Vagina (tissue), 2 donors: Measurements from ENCODE around the gene ADO. TPM values are rescaled to one million over a fixed set of nuclear protein-coding genes. Genes with fewer than 3 reads are reported as not detected.

Source experiments
- DNase-seq, 2 donors: peaks; one replicate each; pipeline ENCODE4 v3.0.0-alpha.2; 2017; ENCODE audit errors: extremely low spot score in 2 of 2
- H3K27ac ChIP-seq: fragments of 200-600 bp; sonication (generic); one replicate; pipeline ENCODE4 v1.5.1; 2019
- H3K27me3 ChIP-seq: fragments of 200-600 bp; sonication (generic); one replicate; pipeline ENCODE4 v1.5.1; 2019
- H3K36me3 ChIP-seq, 2 donors: fragments of 200-600 bp; sonication (generic); one replicate each; pipeline ENCODE4 v1.5.1; 2017 to 2019
- H3K4me1 ChIP-seq: fragments of 200-600 bp; sonication (generic); one replicate; pipeline ENCODE4 v1.5.1; 2019
- H3K4me3 ChIP-seq, 2 donors: fragments of 200-600 bp; sonication (generic); 1 replicate in 1 of 2; 2 replicates in 1 of 2; pipeline ENCODE4 v1.5.1; 2016 to 2019
- H3K9me3 ChIP-seq: fragments of 200-600 bp; sonication (generic); one replicate; pipeline ENCODE4 v1.5.1; 2019
- POLR2A ChIP-seq, 2 donors: fragments of 450-650 bp; IDR thresholded peaks; one replicate each; pipeline ENCODE4 v1.6.1; 2017; ENCODE audit warnings: antibody characterized with exemption in 2 of 2, mild to moderate bottlenecking in 2 of 2, moderate library complexity in 2 of 2
- POLR2AphosphoS5 ChIP-seq, 2 donors: sonication (generic); formaldehyde crosslinking; IDR thresholded peaks; one replicate each; pipeline ENCODE4 v1.9.0; 2017; ENCODE audit warnings: antibody characterized with exemption in 2 of 2, mild to moderate bottlenecking in 2 of 2, low read depth in 1 of 2; ENCODE audit not compliant: insufficient read depth in 1 of 2
- intact Hi-C: fragments of 100-400 bp; cut with DNase I; formaldehyde crosslinking; loops from one replicate; pipeline ENCODE4 v1.15.1; 2023
- total RNA-seq: library from RNA; depleted of rRNA; stranded (reverse); fragments of >200 nt; gene quantifications from one replicate; pipeline ENCODE4 v1.2.3, GENCODE V29; 2016
- TF ChIP-seq, protein P1 (sequence below), 3 experiments: fragments of 450-650 bp in 2 of 3; fragments of 200-600 bp in 1 of 3; sonication (generic) in 1 of 3; IDR thresholded peaks; one replicate each; pipeline ENCODE4 v1.5.1; 2017 to 2019; ENCODE audit warnings: antibody characterized with exemption in 3 of 3, mild to moderate bottlenecking in 2 of 3, moderate library complexity in 2 of 3

The ADO gene
- total RNA-seq, 1 donor from 2014 or later, result 17.2 TPM

DNA sequence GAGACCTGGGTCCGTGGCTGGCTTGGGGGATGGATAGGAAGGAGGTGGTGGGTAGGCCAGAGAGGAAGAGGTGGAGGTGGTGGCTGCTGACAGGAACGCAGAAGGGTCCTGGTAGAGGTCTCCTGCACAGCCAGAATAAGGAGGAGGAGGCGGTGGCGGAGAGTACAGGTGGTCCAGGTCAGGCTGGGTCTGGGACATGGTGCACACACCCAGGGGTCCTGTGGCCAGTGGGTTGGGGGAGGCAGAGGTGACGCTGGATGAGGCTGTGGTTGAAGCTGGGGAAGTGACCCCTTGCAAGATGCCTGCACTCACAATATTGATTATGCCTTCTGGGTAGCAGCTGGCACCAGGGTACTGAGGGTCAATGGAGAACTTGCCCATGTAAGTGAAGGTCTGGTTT is 9.5 kb downstream of the ADO start:
- intact Hi-C loops, result no loop called here

DNA sequence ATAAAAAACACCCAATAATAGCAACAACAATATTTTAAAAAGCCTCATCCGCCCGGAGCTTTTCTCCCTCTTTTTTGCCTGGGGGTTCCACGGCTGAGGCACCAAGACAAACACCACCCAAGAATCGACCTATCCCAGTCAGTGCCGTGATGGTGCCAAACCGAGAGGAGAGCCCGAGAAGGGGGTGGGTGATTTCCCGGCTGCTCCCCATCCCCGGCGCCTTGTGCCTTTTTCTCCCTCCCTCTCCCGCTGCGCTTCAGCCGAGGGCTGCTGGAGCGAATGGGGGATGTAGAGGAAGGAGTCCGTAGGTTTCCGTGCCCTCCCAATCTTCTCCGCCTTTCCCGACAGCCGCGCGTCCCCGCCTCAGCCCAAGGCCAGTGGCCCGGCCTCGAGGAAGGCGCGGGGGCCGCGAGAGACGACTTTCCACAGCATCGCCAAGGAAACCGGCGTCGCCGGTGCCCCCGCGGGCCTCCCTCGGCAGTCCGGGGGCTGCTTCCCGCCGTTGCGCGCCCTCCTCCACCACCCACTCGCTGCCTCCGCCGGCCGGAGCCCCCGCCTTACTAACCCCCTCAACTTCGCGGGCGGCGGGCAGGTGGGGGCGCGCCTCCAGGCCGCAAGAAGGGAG is 10.3 kb downstream of the ADO start:
- H3K27ac ChIP-seq, result no peak overlapping the region
- no peak for DNase-seq

More for the DNA sequence above, 9.5 kb downstream of the ADO start:
- no peak for TF ChIP-seq POLR2AphosphoS5 (IDR thresholded peaks at IDR 0.05; ENCODE audit: insufficient read depth in 1 of 2, low read depth in 1 of 2)
- TF ChIP-seq POLR2A (IDR thresholded peaks at IDR 0.05), result no peak
- H3K27ac ChIP-seq, result no peak overlapping the region
- no peak overlapping the region for H3K4me3 ChIP-seq
- no peak for DNase-seq
- H3K27me3 ChIP-seq, result no peaks in the 10 kb centered on the region
- H3K36me3 ChIP-seq, result no peaks in the 10 kb centered on the region
- H3K4me1 ChIP-seq, result peaks cover 36% of the 10 kb centered on the region
- H3K9me3 ChIP-seq, result no peaks in the 10 kb centered on the region

DNA sequence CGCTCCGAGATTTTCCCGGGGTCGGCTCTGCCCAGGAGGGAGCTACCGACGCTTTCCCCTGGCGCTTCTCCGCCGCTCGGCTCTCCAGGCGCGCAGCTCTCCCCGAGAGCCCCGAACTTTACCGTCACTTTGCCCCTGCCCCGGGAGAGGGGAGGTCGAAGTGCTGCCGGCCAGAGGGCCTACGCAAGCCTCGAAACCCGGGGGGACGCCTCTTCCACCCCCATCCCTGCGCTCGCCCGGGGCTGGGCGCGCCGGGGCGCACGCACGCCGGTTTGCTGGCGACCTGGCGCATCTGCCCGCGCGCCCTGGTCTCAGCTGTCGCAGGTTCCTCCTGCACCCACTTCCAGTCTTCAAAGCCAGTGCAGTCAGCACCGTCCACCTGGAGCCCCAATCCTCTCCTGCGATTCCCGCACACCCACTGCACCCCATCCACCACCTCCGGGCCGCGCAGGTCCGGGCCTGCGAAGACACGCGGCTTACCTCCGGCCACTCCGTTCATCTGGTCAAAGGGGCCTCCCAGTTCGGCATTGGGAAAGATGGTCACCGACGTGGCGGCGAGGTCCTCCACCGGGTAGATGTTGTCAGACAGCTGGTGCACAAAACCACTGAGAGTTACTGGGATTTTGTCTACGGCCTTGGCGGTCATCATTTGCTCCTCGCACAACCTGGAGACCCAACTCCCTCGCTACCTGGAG is 11.0 kb downstream of the ADO start:
- no peak for TF ChIP-seq POLR2AphosphoS5 (IDR thresholded peaks at IDR 0.05; ENCODE audit: insufficient read depth in 1 of 2, low read depth in 1 of 2)
- TF ChIP-seq, protein P1, sequence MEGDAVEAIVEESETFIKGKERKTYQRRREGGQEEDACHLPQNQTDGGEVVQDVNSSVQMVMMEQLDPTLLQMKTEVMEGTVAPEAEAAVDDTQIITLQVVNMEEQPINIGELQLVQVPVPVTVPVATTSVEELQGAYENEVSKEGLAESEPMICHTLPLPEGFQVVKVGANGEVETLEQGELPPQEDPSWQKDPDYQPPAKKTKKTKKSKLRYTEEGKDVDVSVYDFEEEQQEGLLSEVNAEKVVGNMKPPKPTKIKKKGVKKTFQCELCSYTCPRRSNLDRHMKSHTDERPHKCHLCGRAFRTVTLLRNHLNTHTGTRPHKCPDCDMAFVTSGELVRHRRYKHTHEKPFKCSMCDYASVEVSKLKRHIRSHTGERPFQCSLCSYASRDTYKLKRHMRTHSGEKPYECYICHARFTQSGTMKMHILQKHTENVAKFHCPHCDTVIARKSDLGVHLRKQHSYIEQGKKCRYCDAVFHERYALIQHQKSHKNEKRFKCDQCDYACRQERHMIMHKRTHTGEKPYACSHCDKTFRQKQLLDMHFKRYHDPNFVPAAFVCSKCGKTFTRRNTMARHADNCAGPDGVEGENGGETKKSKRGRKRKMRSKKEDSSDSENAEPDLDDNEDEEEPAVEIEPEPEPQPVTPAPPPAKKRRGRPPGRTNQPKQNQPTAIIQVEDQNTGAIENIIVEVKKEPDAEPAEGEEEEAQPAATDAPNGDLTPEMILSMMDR (IDR thresholded peaks at IDR 0.05), result no peak
- TF ChIP-seq POLR2A (IDR thresholded peaks at IDR 0.05), result no peak
- Histone ChIP-seq H3K27me3 (no peaks in the 10 kb centered on the region), H3K27ac (no peak overlapping the region), H3K36me3 (no peaks in the 10 kb centered on the region), H3K4me3 (peak overlapping the region; percentile 53 to 91), H3K4me1 (peaks cover 40% of the 10 kb centered on the region), H3K9me3 (no peaks in the 10 kb centered on the region)
- peak in 1 of 2 donors; percentile 88 for DNase-seq
- intact Hi-C loops, result no loop called here

More for the DNA sequence above, 10.3 kb downstream of the ADO start:
- no peaks in the 10 kb centered on the region for H3K9me3 ChIP-seq
- H3K36me3 ChIP-seq, result no peaks in the 10 kb centered on the region
- H3K4me3 ChIP-seq, result peak overlapping the region; percentile 53 to 91
- TF ChIP-seq, protein P1 (IDR thresholded peaks at IDR 0.05), result no peak
- no peak for TF ChIP-seq POLR2AphosphoS5 (IDR thresholded peaks at IDR 0.05; ENCODE audit: insufficient read depth in 1 of 2, low read depth in 1 of 2)
- no peak for TF ChIP-seq POLR2A (IDR thresholded peaks at IDR 0.05)
- peaks cover 40% of the 10 kb centered on the region for H3K4me1 ChIP-seq
- intact Hi-C loops, result no loop called here
- H3K27me3 ChIP-seq, result no peaks in the 10 kb centered on the region

DNA sequence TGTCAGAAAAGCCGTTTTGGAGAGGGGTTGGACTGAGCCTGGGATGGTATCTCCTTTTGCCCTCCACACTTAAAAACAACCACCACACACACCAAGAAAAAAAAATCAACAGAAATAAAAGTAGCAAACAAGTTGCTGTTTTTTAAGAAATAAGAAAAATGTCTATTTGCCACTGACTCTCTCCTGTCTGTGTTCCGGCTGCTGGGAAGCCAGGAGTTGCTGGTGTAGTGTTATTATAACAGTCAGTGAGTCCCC is 11.5 kb downstream of the ADO start:
- Histone ChIP-seq H3K27me3 (no peaks in the 10 kb centered on the region), H3K4me3 (peak overlapping the region; percentile 53 to 91), H3K27ac (no peak overlapping the region), H3K36me3 (no peaks in the 10 kb centered on the region), H3K4me1 (peaks cover 40% of the 10 kb centered on the region), H3K9me3 (no peaks in the 10 kb centered on the region)
- no peak for TF ChIP-seq POLR2A (IDR thresholded peaks at IDR 0.05)
- no peak for TF ChIP-seq POLR2AphosphoS5 (IDR thresholded peaks at IDR 0.05; ENCODE audit: insufficient read depth in 1 of 2, low read depth in 1 of 2)
- TF ChIP-seq, protein P1 (IDR thresholded peaks at IDR 0.05), result no peak
- intact Hi-C loops, result no loop called here
- DNase-seq, result no peak

DNA sequence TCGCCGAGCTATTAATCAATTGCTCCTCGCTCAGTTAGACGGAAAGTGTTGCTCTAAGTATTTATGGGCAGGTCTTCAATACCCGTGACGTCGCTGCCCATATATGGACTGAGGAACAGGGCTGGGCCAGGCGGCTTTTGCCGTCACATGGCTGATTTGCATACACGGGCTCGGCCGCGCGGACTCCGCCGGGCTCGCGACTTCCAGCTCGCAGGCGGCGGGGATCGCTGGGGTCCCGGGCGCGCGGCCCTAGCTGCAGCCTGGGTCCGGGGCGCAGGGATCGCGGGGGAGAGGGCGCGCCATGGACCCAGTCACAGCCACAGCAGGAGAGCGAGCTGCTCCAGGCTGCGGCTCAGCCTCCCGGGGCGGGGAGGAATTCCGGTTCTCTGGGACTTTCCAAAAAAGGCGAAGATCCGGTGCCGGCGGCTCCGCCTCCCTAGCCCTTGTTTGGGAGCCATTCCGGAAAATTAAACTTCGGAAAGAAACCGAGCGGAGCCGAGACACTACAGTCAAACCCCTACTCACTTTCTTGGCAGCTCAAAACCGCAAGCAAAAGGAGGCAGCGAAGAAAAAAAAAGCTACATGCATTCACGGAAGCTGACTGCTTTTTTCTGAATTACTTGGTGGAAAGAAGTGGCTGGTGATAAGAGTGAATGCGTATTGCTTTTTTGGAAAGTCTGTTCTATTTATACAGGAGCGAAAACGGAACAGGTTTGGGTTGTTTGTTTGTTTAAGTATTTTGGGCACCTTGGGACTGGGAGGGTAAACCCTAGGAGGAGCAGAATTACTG is 12.0 kb downstream of the ADO start, which contains the start of gene EGR2:
TSS of gene EGR2 (minus strand) at position 36 of the 790 bp plus-strand sequence. CDS start 337 bp downstream, outside the sequence.
- peak within 1 kb of the TSS; percentile 53 to 91 for H3K4me3 ChIP-seq
- peak within 1 kb of the TSS; percentile 78 for H3K27ac ChIP-seq
- TF ChIP-seq, protein P1 (IDR thresholded peaks at IDR 0.05), result no peak
- peak; percentile 14 to 52 for TF ChIP-seq POLR2AphosphoS5 (IDR thresholded peaks at IDR 0.05; ENCODE audit: insufficient read depth in 1 of 2, low read depth in 1 of 2)
- intact Hi-C loops, result no loop called here
- DNase-seq, result peak in 1 of 2 donors; percentile 98
- peaks cover 40% of the 10 kb centered on the region for H3K4me1 ChIP-seq
- no peaks in the 10 kb centered on the region for H3K36me3 ChIP-seq
- no peaks in the 10 kb centered on the region for H3K9me3 ChIP-seq
- H3K27me3 ChIP-seq, result no peaks in the 10 kb centered on the region
